ENCODE measurements around the gene CADPS.

The CADPS gene

DNA sequence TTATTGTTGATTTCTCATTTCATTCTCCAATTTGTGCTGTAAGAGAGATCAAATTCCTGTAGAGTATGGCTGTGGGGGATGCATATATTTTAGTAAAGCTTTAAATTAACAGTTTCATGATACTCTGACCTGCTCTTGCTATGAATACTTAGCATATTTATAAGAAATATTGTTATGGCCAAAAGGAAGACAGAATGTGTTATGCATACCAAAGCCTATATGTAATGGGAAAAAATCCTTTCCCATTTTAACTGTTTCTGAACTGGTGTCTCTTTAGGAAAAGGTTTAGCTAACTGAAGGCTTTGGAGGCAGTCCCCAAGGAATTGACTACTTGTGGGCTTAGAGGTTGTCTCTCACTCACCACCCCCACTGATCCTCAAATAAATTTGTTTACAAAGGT lies 59.2 kb downstream of the CADPS start:
- no peak overlapping the region for H3K4me3 ChIP-seq (ENCODE audit: low read length, poor library complexity, severe bottlenecking)
- H3K9ac ChIP-seq (ENCODE audit: low read depth, low read length, poor library complexity, severe bottlenecking): no peak overlapping the region
- H3K4me2 ChIP-seq (ENCODE audit: low read depth, low read length, poor library complexity, severe bottlenecking): no peak overlapping the region
- no peaks in the 10 kb centered on the region for H3K36me3 ChIP-seq (ENCODE audit: insufficient read depth, low read length)
- H3K9me3 ChIP-seq (ENCODE audit: insufficient read depth, low read depth, low read length): no peaks in the 10 kb centered on the region
- H3K4me1 ChIP-seq (ENCODE audit: insufficient read depth, low read length, poor library complexity, severe bottlenecking): no peaks in the 10 kb centered on the region
- no peaks in the 10 kb centered on the region for H4K20me1 ChIP-seq (ENCODE audit: insufficient read depth, low read length, poor library complexity, severe bottlenecking)
- TF ChIP-seq, protein P1, sequence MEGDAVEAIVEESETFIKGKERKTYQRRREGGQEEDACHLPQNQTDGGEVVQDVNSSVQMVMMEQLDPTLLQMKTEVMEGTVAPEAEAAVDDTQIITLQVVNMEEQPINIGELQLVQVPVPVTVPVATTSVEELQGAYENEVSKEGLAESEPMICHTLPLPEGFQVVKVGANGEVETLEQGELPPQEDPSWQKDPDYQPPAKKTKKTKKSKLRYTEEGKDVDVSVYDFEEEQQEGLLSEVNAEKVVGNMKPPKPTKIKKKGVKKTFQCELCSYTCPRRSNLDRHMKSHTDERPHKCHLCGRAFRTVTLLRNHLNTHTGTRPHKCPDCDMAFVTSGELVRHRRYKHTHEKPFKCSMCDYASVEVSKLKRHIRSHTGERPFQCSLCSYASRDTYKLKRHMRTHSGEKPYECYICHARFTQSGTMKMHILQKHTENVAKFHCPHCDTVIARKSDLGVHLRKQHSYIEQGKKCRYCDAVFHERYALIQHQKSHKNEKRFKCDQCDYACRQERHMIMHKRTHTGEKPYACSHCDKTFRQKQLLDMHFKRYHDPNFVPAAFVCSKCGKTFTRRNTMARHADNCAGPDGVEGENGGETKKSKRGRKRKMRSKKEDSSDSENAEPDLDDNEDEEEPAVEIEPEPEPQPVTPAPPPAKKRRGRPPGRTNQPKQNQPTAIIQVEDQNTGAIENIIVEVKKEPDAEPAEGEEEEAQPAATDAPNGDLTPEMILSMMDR (conservative IDR thresholded peaks at IDR 0.05; ENCODE audit: low read length): no peak
- no peak for TF ChIP-seq EZH2phosphoT487 (IDR thresholded peaks at IDR 0.05; ENCODE audit: borderline replicate concordance)
- H3K79me2 ChIP-seq (ENCODE audit: insufficient read depth, low read length): no peaks in the 10 kb centered on the region
- H3K27me3 ChIP-seq (ENCODE audit: insufficient read depth, low read length, poor library complexity, severe bottlenecking): no peaks in the 10 kb centered on the region
- H3F3A ChIP-seq (ENCODE audit: low read depth): no peaks in the 10 kb centered on the region
- H3K9me2 ChIP-seq (replicated peaks; ENCODE audit: low read depth, low read length): no peaks in the 10 kb centered on the region
- no peak overlapping the region for H2AFZ ChIP-seq (ENCODE audit: low read length)

DNA sequence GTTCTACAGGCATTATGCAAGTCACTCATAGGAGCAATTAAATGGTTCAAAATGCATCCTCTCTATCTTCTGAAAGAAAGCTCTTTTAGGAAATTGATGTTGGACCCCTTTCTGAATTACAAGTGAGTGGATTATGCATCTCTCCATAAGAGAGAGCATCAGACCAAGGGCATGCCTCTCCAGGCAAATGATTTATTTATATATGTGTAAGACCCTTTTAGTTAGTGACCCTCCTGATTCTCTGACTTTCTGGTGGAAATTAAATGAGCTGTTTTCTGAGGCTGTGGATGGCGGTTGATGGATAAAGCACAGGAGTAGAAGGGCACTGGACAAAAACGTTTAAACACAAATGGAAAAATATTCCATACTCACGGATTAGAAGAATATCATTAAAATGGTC lies 62.6 kb downstream of the CADPS start:
- no peaks in the 10 kb centered on the region for H3K27me3 ChIP-seq (ENCODE audit: insufficient read depth, low read length, poor library complexity, severe bottlenecking)
- TF ChIP-seq EZH2phosphoT487 (IDR thresholded peaks at IDR 0.05; ENCODE audit: borderline replicate concordance): no peak
- TF ChIP-seq, protein P1 (conservative IDR thresholded peaks at IDR 0.05; ENCODE audit: low read length): no peak
- no peaks in the 10 kb centered on the region for H3K9me2 ChIP-seq (replicated peaks; ENCODE audit: low read depth, low read length)
- no peak overlapping the region for H3K9ac ChIP-seq (ENCODE audit: low read depth, low read length, poor library complexity, severe bottlenecking)
- no peak overlapping the region for H3K4me2 ChIP-seq (ENCODE audit: low read depth, low read length, poor library complexity, severe bottlenecking)
- no peaks in the 10 kb centered on the region for H3K9me3 ChIP-seq (ENCODE audit: insufficient read depth, low read depth, low read length)
- H3F3A ChIP-seq (ENCODE audit: low read depth): no peaks in the 10 kb centered on the region
- no peak overlapping the region for H2AFZ ChIP-seq (ENCODE audit: low read length)
- no peaks in the 10 kb centered on the region for H4K20me1 ChIP-seq (ENCODE audit: insufficient read depth, low read length, poor library complexity, severe bottlenecking)
- H3K79me2 ChIP-seq (ENCODE audit: insufficient read depth, low read length): no peaks in the 10 kb centered on the region
- no peak overlapping the region for H3K4me3 ChIP-seq (ENCODE audit: low read length, poor library complexity, severe bottlenecking)
- H3K36me3 ChIP-seq (ENCODE audit: insufficient read depth, low read length): no peaks in the 10 kb centered on the region
- no peaks in the 10 kb centered on the region for H3K4me1 ChIP-seq (ENCODE audit: insufficient read depth, low read length, poor library complexity, severe bottlenecking)

- Histone ChIP-seq H3K27me3 (ENCODE audit: insufficient read depth, low read length, poor library complexity, severe bottlenecking) (no peaks in the 10 kb centered on the region), H3K9me3 (ENCODE audit: insufficient read depth, low read depth, low read length) (no peaks in the 10 kb centered on the region), H3K4me1 (ENCODE audit: insufficient read depth, low read length, poor library complexity, severe bottlenecking) (no peaks in the 10 kb centered on the region), H3F3A (ENCODE audit: low read depth) (no peaks in the 10 kb centered on the region), H4K20me1 (ENCODE audit: insufficient read depth, low read length, poor library complexity, severe bottlenecking) (no peaks in the 10 kb centered on the region), H3K4me2 (ENCODE audit: low read depth, low read length, poor library complexity, severe bottlenecking) (no peak overlapping the region), H3K9ac (ENCODE audit: low read depth, low read length, poor library complexity, severe bottlenecking) (no peak overlapping the region), H3K9me2 (replicated peaks; ENCODE audit: low read depth, low read length) (no peaks in the 10 kb centered on the region), H3K79me2 (ENCODE audit: insufficient read depth, low read length) (no peaks in the 10 kb centered on the region), H3K36me3 (ENCODE audit: insufficient read depth, low read length) (no peaks in the 10 kb centered on the region), H3K4me3 (ENCODE audit: low read length, poor library complexity, severe bottlenecking) (no peak overlapping the region), H2AFZ (ENCODE audit: low read length) (no peak overlapping the region)
- TF ChIP-seq, protein P1 (conservative IDR thresholded peaks at IDR 0.05; ENCODE audit: low read length): no peak
- no peak for TF ChIP-seq EZH2phosphoT487 (IDR thresholded peaks at IDR 0.05; ENCODE audit: borderline replicate concordance)
These were observed 64.1 kb downstream of the CADPS start for GRCh38 chr3:62811119-62811518.

Data from Loucy (cell line).